NOMO-1 treated with DMSO at 0.1 percent for 48 hours (cell line): ENCODE results near the gene CEP72.
"Not testable (repeated sequence)": the region's sequence is repeated elsewhere in the genome, so short reads cannot be mapped to it uniquely, and the experiment has no call there.

Experiments
- DNase-seq: peaks from one replicate; lab custom pipeline; 2025; ENCODE audit not compliant: unreplicated experiment; lab: John Stamatoyannopoulos, UW

The CEP72 gene

GRCh38 chr5:580436-580835 is 31.7 kb upstream of the CEP72 start:
- DNase-seq, result peak; percentile 18

GRCh38 chr5:581266-581665 is 30.9 kb upstream of the CEP72 start:
- no peak for DNase-seq

GRCh38 chr5:581941-582340 is 30.2 kb upstream of the CEP72 start:
- no peak for DNase-seq

GRCh38 chr5:582445-582844 is 29.7 kb upstream of the CEP72 start:
- DNase-seq, result not testable (repeated sequence)

GRCh38 chr5:582936-583635 is 29.1 kb upstream of the CEP72 start:
- no peak for DNase-seq

- DNase-seq, result no peak
These were observed 28.5 kb upstream of the CEP72 start for GRCh38 chr5:583645-584044.

- no peak for DNase-seq
These were observed 27.9 kb upstream of the CEP72 start for GRCh38 chr5:584216-584615.

- no peak for DNase-seq
These were observed 27.3 kb upstream of the CEP72 start for GRCh38 chr5:584846-585245.

GRCh38 chr5:585556-585955 is 26.6 kb upstream of the CEP72 start:
- DNase-seq, result no peak

GRCh38 chr5:585962-586628 is 26.0 kb upstream of the CEP72 start:
- no peak for DNase-seq

GRCh38 chr5:586751-587285 is 25.3 kb upstream of the CEP72 start:
- no peak for DNase-seq

GRCh38 chr5:587403-587802 is 24.7 kb upstream of the CEP72 start:
- no peak for DNase-seq

- DNase-seq, result no peak
These were observed 23.6 kb upstream of the CEP72 start for GRCh38 chr5:588406-588995.

GRCh38 chr5:589173-589572 is 23.0 kb upstream of the CEP72 start:
- DNase-seq, result no peak

GRCh38 chr5:589588-589987 is 22.6 kb upstream of the CEP72 start:
- no peak for DNase-seq

GRCh38 chr5:590346-590745 is 21.8 kb upstream of the CEP72 start:
- DNase-seq, result no peak

- no peak for DNase-seq
These were observed 20.4 kb upstream of the CEP72 start for GRCh38 chr5:591746-592145.

GRCh38 chr5:592158-592557 is 20.0 kb upstream of the CEP72 start:
- DNase-seq, result no peak

- no peak for DNase-seq
These were observed 18.6 kb upstream of the CEP72 start for GRCh38 chr5:593511-593910.

GRCh38 chr5:594226-594860 is 17.8 kb upstream of the CEP72 start:
- DNase-seq, result peak; percentile 98

- no peak for DNase-seq
These were observed 16.8 kb upstream of the CEP72 start for GRCh38 chr5:595285-595875.
